Occipital lobe (tissue), 2 donors: Measurements from ENCODE around the gene SERPIND1. TPM values are rescaled to one million over a fixed set of nuclear protein-coding genes. Genes with fewer than 3 reads are reported as not detected.

Experiments used
- DNase-seq: peaks from one replicate; lab custom pipeline; 2025; lab: John Stamatoyannopoulos, UW
- total RNA-seq: library from RNA; depleted of rRNA; stranded (reverse); fragments of >200 nt; gene quantifications from one replicate; pipeline ENCODE4 v1.2.3, GENCODE V29; 2014

SERPIND1 gene
- total RNA-seq, 1 donor from 2014 or later = 2.7 TPM

- DNase-seq = no peak
Observed at GRCh38 chr22:20771918-20772625, 1.8 kb upstream of the SERPIND1 start.

GRCh38 chr22:20774882-20775281 is 969 bp downstream of the SERPIND1 start:
- no peak for DNase-seq

DNA sequence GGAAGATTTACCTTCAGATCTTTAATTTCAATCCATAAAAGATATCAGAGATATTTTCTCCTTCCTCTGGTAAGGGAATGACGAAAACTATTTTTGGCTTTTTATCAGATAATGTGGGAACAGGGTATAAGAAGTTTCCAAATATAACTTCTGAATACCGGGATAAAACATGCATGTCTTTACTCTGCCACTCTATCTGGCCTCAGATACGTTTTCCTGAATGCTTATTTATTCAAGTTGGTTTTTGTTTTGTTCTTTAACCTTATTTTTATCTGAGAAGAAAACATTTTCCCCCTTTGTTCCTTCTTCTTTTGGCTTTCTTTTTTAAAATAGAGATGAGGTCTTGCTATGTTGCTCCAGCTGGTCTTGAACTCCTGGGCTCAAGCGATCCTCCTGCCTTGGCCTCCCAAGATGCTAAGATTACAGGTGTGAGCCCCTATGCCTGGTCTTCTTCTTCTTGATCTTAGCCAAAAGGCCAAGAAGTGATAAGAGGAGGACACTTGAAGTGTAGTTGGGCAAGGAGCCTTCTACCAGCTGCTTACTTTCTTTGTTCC is 1.5 kb downstream of the SERPIND1 start:
- DNase-seq = no peak

DNA sequence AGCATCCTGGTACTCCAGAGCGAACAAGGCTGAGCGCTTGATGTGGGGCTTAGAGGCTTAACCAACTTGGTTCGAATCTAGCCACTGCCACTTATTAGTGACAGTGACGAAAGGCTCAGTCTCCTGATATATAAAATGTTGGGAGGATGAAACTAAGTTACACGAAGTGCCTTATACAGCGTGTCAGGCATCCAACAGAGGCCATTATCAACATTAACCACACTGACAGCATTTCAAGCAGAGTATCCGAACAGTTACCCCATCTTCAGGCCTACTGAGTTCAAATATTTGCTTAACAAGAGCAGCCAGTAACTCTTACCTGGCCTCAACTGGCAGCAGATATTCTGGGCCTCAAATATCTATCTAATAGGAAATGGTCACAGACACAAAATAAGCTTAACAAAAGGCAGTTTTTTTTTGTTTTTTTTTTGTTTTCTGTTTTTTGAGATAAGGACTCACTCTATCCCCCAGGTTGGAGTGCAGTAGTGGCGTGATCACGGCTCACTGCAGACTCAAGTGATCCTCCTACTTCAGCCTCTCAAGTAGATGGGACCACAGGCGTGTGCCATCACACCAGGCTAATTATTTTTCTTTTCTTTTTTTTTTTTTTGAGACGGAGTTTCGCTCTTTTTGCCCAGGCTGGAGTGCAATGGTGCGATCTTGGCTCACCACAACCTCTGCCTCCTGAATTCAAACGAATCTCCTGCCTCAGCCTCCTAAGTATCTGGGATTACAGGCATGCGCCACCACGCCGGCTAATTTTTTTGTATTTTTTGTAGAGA is 2.9 kb downstream of the SERPIND1 start:
- no peak for DNase-seq

DNA sequence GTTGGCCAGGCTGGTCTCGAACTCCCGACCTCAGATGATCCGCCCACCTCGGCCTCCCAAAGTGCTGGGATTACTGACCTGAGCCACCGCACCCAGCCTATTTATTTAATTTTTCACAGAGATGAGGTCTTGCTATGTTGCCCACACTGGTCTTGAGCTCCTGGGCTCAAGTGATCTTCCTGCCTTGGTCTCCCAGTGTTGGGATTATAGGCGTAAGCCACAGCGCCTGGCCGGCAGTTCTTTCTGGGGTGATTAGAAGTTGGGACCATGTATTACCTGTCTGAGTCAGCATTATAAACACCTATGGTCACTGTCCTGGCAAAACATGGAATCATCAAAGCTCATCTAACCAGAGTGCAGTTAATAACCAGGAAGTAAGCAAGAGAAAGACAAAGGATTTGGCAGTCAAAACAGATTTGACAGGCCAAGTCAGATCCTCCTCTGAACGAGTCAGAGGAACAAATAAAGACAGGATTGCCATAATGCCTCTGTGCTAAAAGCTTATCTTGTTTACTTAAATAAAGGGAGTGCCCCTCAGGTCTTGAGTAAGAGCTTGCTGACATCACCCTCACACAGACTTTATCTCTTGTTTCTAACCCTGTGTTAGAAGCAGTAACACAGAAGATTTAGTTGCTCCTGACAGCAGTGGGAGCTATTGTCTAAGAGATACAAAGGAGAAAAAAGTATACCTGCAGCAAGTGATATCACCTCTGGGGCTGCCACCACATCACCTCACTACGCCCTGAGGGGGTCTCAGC is 3.7 kb downstream of the SERPIND1 start:
- DNase-seq = no peak

- no peak for DNase-seq
Observed at GRCh38 chr22:20779014-20779817, 5.3 kb downstream of the SERPIND1 start.

DNA sequence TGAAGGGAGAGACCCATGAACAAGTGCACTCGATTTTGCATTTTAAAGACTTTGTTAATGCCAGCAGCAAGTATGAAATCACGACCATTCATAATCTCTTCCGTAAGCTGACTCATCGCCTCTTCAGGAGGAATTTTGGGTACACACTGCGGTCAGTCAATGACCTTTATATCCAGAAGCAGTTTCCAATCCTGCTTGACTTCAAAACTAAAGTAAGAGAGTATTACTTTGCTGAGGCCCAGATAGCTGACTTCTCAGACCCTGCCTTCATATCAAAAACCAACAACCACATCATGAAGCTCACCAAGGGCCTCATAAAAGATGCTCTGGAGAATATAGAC is 5.9 kb downstream of the SERPIND1 start:
- no peak for DNase-seq

DNA sequence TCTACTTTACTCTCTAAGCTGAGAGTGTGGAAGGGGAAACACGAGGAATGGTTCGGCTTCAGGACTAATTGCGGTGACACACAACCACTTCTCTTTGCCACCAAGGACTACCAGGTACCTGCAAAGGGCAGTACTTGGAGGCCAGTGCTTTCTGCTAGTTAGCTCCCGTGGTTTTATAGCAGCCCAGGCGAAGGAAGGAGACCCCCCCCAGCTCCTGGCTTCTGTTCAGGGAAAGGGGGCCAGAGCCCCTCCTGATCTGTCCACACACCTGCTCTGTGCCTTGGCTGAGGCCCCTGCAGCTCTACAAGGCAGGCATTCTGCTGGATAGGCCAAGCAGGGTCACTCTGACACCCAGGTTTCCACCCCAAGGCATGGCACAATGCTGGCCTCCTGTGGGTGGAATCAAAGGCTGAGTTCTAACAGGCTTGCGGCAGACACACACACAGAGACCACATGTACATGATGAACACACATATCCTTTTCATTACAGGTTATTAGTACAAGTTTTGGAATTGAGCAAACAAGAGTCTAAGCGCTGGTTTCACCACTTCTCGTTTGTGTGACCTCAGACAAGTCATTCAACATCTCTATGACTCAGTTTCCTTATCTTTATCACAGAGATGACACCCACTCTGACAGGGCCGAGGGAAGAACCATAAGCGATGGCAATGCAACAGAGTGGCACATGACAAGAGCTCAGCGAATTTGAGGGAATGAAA is 7.5 kb downstream of the SERPIND1 start:
- DNase-seq = no peak

DNA sequence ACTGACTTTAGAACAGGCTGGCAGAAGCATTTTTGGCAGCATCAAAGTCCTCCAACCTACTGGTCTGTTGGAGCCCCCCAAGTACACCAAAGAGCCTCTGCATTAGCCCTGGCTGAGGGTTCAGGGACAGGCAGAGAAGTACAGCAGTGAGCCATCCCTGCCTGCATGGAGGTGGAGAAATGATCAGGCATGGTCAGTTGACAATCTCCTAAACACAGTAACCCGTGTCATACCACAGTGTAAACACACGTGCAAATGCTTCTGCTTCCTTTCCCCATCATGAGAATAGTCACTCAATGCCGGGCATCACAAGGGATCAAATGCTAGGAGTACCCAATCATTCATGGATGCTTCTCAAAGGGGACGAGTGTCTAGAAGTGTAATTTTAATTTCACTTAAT is 8.2 kb downstream of the SERPIND1 start:
- no peak for DNase-seq

- DNase-seq = no peak
Observed at GRCh38 chr22:20782596-20783299, 8.8 kb downstream of the SERPIND1 start.

DNA sequence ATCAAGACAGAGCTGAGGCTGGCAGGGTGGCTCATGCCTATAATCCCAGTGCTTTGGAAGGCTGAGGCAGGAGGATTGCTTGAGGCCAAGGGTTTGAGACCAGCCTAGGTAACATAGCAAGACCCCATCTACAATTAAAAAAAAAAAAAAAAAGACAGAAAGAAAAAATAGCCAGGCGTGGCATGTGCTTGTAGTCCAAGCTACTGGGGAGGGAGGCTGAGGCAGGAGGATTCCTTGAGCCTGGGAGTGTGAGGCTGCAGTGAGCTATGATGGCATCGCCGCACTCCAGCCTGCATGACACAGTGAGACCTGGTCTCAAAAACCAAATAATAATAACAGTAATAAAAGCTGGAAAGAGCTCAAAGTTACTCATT is 9.4 kb downstream of the SERPIND1 start:
- no peak for DNase-seq

- DNase-seq = no peak
Observed at GRCh38 chr22:20783844-20784723, 10.2 kb downstream of the SERPIND1 start.

- DNase-seq = no peak
Observed at GRCh38 chr22:20785415-20785814, 11.5 kb downstream of the SERPIND1 start.

GRCh38 chr22:20786048-20786447 is 12.1 kb downstream of the SERPIND1 start:
- DNase-seq = no peak

DNA sequence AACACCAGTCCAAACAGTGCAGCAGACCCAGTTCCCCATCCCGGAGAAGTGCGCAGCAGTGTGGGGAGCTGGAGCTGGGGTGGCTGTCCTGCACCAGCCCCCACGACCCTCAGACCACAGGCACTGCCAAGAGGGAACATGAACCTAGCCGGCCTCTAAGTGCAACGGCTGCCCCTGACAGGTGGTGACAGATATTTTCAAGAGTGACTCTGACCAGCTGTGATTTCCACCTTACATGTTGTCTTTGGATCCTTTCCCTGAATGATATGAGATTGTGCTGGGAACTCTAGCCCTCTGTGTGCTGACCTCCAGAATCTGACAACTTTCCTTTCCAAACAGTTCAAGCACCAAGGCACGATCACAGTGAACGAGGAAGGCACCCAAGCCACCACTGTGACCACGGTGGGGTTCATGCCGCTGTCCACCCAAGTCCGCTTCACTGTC is 12.6 kb downstream of the SERPIND1 start:
- DNase-seq = no peak

DNA sequence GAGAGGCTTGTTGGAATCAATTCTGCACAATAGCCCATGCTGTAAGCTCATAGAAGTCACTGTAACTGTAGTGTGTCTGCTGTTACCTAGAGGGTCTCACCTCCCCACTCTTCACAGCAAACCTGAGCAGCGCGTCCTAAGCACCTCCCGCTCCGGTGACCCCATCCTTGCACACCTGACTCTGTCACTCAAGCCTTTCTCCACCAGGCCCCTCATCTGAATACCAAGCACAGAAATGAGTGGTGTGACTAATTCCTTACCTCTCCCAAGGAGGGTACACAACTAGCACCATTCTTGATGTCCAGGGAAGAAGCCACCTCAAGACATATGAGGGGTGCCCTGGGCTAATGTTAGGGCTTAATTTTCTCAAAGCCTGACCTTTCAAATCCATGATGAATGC is 13.3 kb downstream of the SERPIND1 start:
- no peak for DNase-seq

- DNase-seq = no peak
Observed at GRCh38 chr22:20787746-20788626, 14.1 kb downstream of the SERPIND1 start.
